ENCODE measurements around the gene RBFOX2. TPM values are rescaled to one million over a fixed set of nuclear protein-coding genes. Genes with fewer than 3 reads are reported as not detected.

RBFOX2 gene
- total RNA-seq, 1 experiment from 2014 or later: 91.1 TPM

GRCh38 chr22:35864545-35865165 lies 164.0 kb downstream of the RBFOX2 start:
- Histone ChIP-seq H3K9me3 (no peaks in the 10 kb centered on the region), H3K4me3 (ENCODE audit: low read depth, low read length) (no peak overlapping the region), H3K27me3 (replicated peaks; ENCODE audit: control insufficient read depth, insufficient read depth, low read length) (no peaks in the 10 kb centered on the region), H3K4me1 (peaks cover 17% of the 10 kb centered on the region), H3K36me3 (ENCODE audit: control insufficient read depth, insufficient read depth, low read length) (no peaks in the 10 kb centered on the region)
- no peak for DNase-seq
- peaks cover 19% of the 10 kb centered on the region for H3K4me1 Mint-ChIP-seq (ENCODE audit: low read depth, unreplicated experiment)
- H3K9me3 Mint-ChIP-seq (ENCODE audit: unreplicated experiment): no peaks in the 10 kb centered on the region
- no peaks in the 10 kb centered on the region for H3K27me3 Mint-ChIP-seq (ENCODE audit: insufficient read depth, unreplicated experiment)
- H3K36me3 Mint-ChIP-seq (ENCODE audit: insufficient read depth, unreplicated experiment): no peaks in the 10 kb centered on the region
- ChIA-PET CTCF (no interaction called here), POLR2A (no interaction called here)
- intact Hi-C loops (cut with micrococcal nuclease; ENCODE audit: unreplicated experiment): no loop called here
- TF ChIP-seq, protein P1, sequence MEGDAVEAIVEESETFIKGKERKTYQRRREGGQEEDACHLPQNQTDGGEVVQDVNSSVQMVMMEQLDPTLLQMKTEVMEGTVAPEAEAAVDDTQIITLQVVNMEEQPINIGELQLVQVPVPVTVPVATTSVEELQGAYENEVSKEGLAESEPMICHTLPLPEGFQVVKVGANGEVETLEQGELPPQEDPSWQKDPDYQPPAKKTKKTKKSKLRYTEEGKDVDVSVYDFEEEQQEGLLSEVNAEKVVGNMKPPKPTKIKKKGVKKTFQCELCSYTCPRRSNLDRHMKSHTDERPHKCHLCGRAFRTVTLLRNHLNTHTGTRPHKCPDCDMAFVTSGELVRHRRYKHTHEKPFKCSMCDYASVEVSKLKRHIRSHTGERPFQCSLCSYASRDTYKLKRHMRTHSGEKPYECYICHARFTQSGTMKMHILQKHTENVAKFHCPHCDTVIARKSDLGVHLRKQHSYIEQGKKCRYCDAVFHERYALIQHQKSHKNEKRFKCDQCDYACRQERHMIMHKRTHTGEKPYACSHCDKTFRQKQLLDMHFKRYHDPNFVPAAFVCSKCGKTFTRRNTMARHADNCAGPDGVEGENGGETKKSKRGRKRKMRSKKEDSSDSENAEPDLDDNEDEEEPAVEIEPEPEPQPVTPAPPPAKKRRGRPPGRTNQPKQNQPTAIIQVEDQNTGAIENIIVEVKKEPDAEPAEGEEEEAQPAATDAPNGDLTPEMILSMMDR (IDR thresholded peaks at IDR 0.05; ENCODE audit: insufficient read depth in 1 of 2, low read depth in 1 of 2, low read length in 1 of 2, severe bottlenecking in 1 of 2, unreplicated experiment in 1 of 2): no peak
- H3K27ac Mint-ChIP-seq (ENCODE audit: unreplicated experiment): no peak overlapping the region
- H3K4me3 Mint-ChIP-seq (ENCODE audit: unreplicated experiment): no peak overlapping the region
- no TSS peak for BruUV-seq (replicated peaks)

- BruUV-seq (replicated peaks): no TSS peak
- Histone ChIP-seq H3K9me3 (no peaks in the 10 kb centered on the region), H3K4me1 (peaks cover 10% of the 10 kb centered on the region), H3K36me3 (ENCODE audit: control insufficient read depth, insufficient read depth, low read length) (no peaks in the 10 kb centered on the region), H3K27me3 (replicated peaks; ENCODE audit: control insufficient read depth, insufficient read depth, low read length) (no peaks in the 10 kb centered on the region), H3K4me3 (ENCODE audit: low read depth, low read length) (no peak overlapping the region)
- H3K27me3 Mint-ChIP-seq (ENCODE audit: insufficient read depth, unreplicated experiment): no peaks in the 10 kb centered on the region
- H3K36me3 Mint-ChIP-seq (ENCODE audit: insufficient read depth, unreplicated experiment): no peaks in the 10 kb centered on the region
- no peaks in the 10 kb centered on the region for H3K9me3 Mint-ChIP-seq (ENCODE audit: unreplicated experiment)
- intact Hi-C loops (cut with micrococcal nuclease; ENCODE audit: unreplicated experiment): no loop called here
- TF ChIP-seq, protein P1 (IDR thresholded peaks at IDR 0.05; ENCODE audit: insufficient read depth in 1 of 2, low read depth in 1 of 2, low read length in 1 of 2, severe bottlenecking in 1 of 2, unreplicated experiment in 1 of 2): no peak
- no peak overlapping the region for H3K4me3 Mint-ChIP-seq (ENCODE audit: unreplicated experiment)
- no peak for DNase-seq
- ChIA-PET POLR2A (no interaction called here), CTCF (no interaction called here)
- no peak overlapping the region for H3K27ac Mint-ChIP-seq (ENCODE audit: unreplicated experiment)
- peaks cover 13% of the 10 kb centered on the region for H3K4me1 Mint-ChIP-seq (ENCODE audit: low read depth, unreplicated experiment)
Observed at GRCh38 chr22:35863432-35863831, 165.2 kb downstream of the RBFOX2 start.

DNA sequence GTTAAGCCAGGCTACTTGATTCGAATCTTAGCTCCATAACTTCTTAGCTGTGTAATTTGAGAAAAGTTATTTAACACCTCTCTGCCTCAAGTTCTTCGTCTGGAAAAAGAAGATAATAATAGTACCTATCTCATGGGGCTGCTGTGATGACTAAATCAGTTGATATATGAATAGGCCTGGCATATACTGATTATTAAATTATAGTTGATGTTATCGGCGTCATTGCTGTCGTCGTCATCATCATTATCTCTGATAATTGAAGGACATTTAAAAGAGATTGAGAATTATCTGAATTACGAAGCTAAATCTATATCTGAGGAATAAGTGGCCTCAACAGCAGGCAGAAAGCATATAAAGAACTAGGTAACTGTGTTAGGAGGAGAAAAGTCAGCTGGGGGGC lies 165.9 kb downstream of the RBFOX2 start:
- Mint-ChIP-seq H3K27ac (ENCODE audit: unreplicated experiment) (no peak overlapping the region), H3K4me3 (ENCODE audit: unreplicated experiment) (no peak overlapping the region), H3K36me3 (ENCODE audit: insufficient read depth, unreplicated experiment) (peaks cover 2% of the 10 kb centered on the region), H3K27me3 (ENCODE audit: insufficient read depth, unreplicated experiment) (no peaks in the 10 kb centered on the region), H3K4me1 (ENCODE audit: low read depth, unreplicated experiment) (peaks cover 17% of the 10 kb centered on the region), H3K9me3 (ENCODE audit: unreplicated experiment) (no peaks in the 10 kb centered on the region)
- CTCF ChIA-PET: no interaction called here
- POLR2A ChIA-PET: no interaction called here
- no TSS peak for BruUV-seq (replicated peaks)
- intact Hi-C loops (cut with micrococcal nuclease; ENCODE audit: unreplicated experiment): no loop called here
- H3K36me3 ChIP-seq (ENCODE audit: control insufficient read depth, insufficient read depth, low read length): no peaks in the 10 kb centered on the region
- H3K27me3 ChIP-seq (replicated peaks; ENCODE audit: control insufficient read depth, insufficient read depth, low read length): no peaks in the 10 kb centered on the region
- TF ChIP-seq, protein P1 (IDR thresholded peaks at IDR 0.05; ENCODE audit: insufficient read depth in 1 of 2, low read depth in 1 of 2, low read length in 1 of 2, severe bottlenecking in 1 of 2, unreplicated experiment in 1 of 2): no peak
- H3K4me1 ChIP-seq: peaks cover 10% of the 10 kb centered on the region
- no peak for DNase-seq
- no peak overlapping the region for H3K4me3 ChIP-seq (ENCODE audit: low read depth, low read length)
- H3K9me3 ChIP-seq: no peaks in the 10 kb centered on the region

Measured in Caco-2 (cell line).